Measurements from ENCODE around the gene GTPBP4. TPM values are rescaled to one million over a fixed set of nuclear protein-coding genes. Genes with fewer than 3 reads are reported as not detected.

Gene GTPBP4
- total RNA-seq, 1 donor from 2014 or later = 53.4 TPM

- Histone ChIP-seq H3F3A (ENCODE audit: low read depth) (no peaks in the 10 kb centered on the region), H2AFZ (replicated peaks) (no peak overlapping the region), H3K27ac (no peak overlapping the region), H3K4me2 (no peak overlapping the region), H3K4me3 (no peak overlapping the region), H3K4me1 (no peaks in the 10 kb centered on the region), H3K27me3 (no peaks in the 10 kb centered on the region), H3K36me3 (no peaks in the 10 kb centered on the region), H4K20me1 (ENCODE audit: low read depth) (no peaks in the 10 kb centered on the region), H3K79me2 (ENCODE audit: low read depth) (no peaks in the 10 kb centered on the region), H3K9me3 (ENCODE audit: low read depth) (peaks cover 6% of the 10 kb centered on the region), H3K9ac (no peak overlapping the region)
- DNase-seq (ENCODE audit: low spot score) = no peak
- Mint-ChIP-seq H3K27ac (peak overlapping the region; percentile 81), H3K27me3 (ENCODE audit: insufficient read depth, low read depth) (no peaks in the 10 kb centered on the region), H3K36me3 (peaks cover 10% of the 10 kb centered on the region), H3K4me1 (peaks cover 15% of the 10 kb centered on the region), H3K9me3 (peaks cover 23% of the 10 kb centered on the region), H3K4me3 (no peak overlapping the region)
- no peak for TF ChIP-seq CTCF (IDR thresholded peaks at IDR 0.05)
- TF ChIP-seq EZH2phosphoT487 (IDR thresholded peaks at IDR 0.05) = no peak
- TF ChIP-seq EZH2 (IDR thresholded peaks at IDR 0.05) = no peak
Observed at GRCh38 chr10:974038-974784, 14.0 kb upstream of the GTPBP4 start.

- Histone ChIP-seq H3K79me2 (ENCODE audit: low read depth) (no peaks in the 10 kb centered on the region), H3F3A (ENCODE audit: low read depth) (no peaks in the 10 kb centered on the region), H3K4me3 (no peak overlapping the region), H3K9ac (no peak overlapping the region), H3K27me3 (no peaks in the 10 kb centered on the region), H3K4me1 (no peaks in the 10 kb centered on the region), H3K36me3 (no peaks in the 10 kb centered on the region), H3K9me3 (ENCODE audit: low read depth) (peaks cover 8% of the 10 kb centered on the region), H4K20me1 (ENCODE audit: low read depth) (no peaks in the 10 kb centered on the region), H2AFZ (replicated peaks) (no peak overlapping the region), H3K4me2 (no peak overlapping the region), H3K27ac (no peak overlapping the region)
- DNase-seq (ENCODE audit: low spot score) = no peak
- peaks cover 26% of the 10 kb centered on the region for H3K9me3 Mint-ChIP-seq
- H3K27me3 Mint-ChIP-seq (ENCODE audit: insufficient read depth, low read depth) = no peaks in the 10 kb centered on the region
- H3K27ac Mint-ChIP-seq = no peak overlapping the region
- peaks cover 11% of the 10 kb centered on the region for H3K36me3 Mint-ChIP-seq
- TF ChIP-seq CTCF (IDR thresholded peaks at IDR 0.05) = no peak
- TF ChIP-seq EZH2 (IDR thresholded peaks at IDR 0.05) = no peak
- no peak for TF ChIP-seq EZH2phosphoT487 (IDR thresholded peaks at IDR 0.05)
- H3K4me3 Mint-ChIP-seq = no peak overlapping the region
- H3K4me1 Mint-ChIP-seq = peaks cover 15% of the 10 kb centered on the region
Observed at GRCh38 chr10:974785-975074, 13.5 kb upstream of the GTPBP4 start.

- peaks cover 36% of the 10 kb centered on the region for H3K9me3 Mint-ChIP-seq
Observed at GRCh38 chr10:976316-976715, 11.9 kb upstream of the GTPBP4 start.

More at GRCh38 chr10:976316-976715, 11.9 kb upstream of the GTPBP4 start:
- Histone ChIP-seq H3K4me3 (no peak overlapping the region), H3K36me3 (no peaks in the 10 kb centered on the region), H3K4me2 (no peak overlapping the region), H3F3A (ENCODE audit: low read depth) (no peaks in the 10 kb centered on the region), H3K9ac (no peak overlapping the region), H3K9me3 (ENCODE audit: low read depth) (peaks cover 11% of the 10 kb centered on the region), H3K27me3 (no peaks in the 10 kb centered on the region), H4K20me1 (ENCODE audit: low read depth) (no peaks in the 10 kb centered on the region), H3K79me2 (ENCODE audit: low read depth) (no peaks in the 10 kb centered on the region), H2AFZ (replicated peaks) (no peak overlapping the region), H3K27ac (no peak overlapping the region), H3K4me1 (no peaks in the 10 kb centered on the region)
- TF ChIP-seq EZH2phosphoT487 (IDR thresholded peaks at IDR 0.05) (no peak), EZH2 (IDR thresholded peaks at IDR 0.05) (no peak), CTCF (IDR thresholded peaks at IDR 0.05) (no peak)
- H3K27me3 Mint-ChIP-seq (ENCODE audit: insufficient read depth, low read depth) = no peaks in the 10 kb centered on the region
- H3K4me3 Mint-ChIP-seq = no peak overlapping the region
- H3K4me1 Mint-ChIP-seq = peaks cover 12% of the 10 kb centered on the region
- DNase-seq (ENCODE audit: low spot score) = no peak
- H3K27ac Mint-ChIP-seq = no peak overlapping the region
- peaks cover 18% of the 10 kb centered on the region for H3K36me3 Mint-ChIP-seq

Measured in neural progenitor cell (in vitro differentiated cells).